ENCODE results near the gene CACNA1C.

Gene CACNA1C

GRCh38 chr12:2520722-2521246, 468.0 kb downstream of the CACNA1C start:
- DNase-seq (ENCODE audit: low spot score), result no peak

DNA sequence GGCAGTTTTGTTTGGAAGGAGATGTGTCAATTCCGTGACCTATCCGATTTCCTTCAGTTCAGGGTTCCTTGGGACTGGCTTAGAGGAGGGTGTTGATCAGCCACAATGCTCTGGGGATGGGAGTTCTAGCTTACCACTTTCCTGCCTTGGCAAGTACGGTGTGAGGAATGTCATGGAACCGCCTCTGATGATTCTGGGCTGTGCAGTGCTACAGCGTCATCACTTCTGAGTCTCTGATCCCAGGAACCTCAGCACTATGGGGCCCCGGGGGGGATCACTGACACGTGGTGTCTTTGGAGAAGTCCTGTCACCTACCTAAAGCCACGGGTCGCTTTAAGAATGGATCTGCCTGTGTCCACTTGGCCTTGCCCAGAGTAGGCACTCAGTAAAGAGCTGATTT, 470.5 kb downstream of the CACNA1C start:
- DNase-seq (ENCODE audit: low spot score), result no peak

GRCh38 chr12:2523844-2524243, 471.1 kb downstream of the CACNA1C start:
- no peak for DNase-seq (ENCODE audit: low spot score)

DNA sequence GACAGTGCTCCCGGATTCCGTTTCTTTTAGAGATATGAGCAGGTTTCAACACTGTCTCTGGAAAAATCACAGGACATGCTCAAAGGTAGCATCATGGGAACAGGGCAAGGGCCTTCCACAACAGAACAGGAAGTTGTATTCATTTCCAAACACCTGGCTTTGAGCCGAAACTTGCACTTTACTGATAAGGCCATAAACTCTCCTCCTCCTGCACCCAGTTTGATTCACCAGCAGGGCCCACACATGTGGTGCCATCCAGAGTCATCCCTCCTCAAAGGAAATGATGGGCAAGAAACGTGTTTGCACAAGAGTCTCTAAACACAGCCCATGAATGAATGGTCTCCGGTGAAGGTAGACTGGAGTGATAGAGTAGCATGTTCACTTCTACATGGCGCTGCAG, 473.6 kb downstream of the CACNA1C start:
- no peak for DNase-seq (ENCODE audit: low spot score)

- DNase-seq (ENCODE audit: low spot score), result no peak
These were observed 475.2 kb downstream of the CACNA1C start for GRCh38 chr12:2528001-2528400.

DNA sequence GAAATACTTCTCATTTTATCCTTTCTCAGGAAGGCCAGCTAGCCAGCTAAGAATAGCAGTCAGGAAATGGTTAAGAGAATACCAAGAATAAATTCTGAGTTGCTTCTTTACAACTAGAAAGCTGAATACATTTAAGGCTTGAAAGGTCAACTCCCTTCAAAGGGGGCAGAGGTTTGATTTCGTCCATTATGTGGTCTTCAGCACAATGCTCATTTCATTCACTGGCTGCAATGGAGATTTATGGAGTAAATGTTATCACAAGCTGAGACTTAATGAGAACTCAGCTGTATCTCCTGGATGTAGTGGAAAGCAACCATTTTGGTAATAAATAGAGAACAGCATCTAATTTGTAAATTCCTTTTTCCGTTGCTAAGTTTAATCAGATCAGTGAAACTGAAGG, 477.0 kb downstream of the CACNA1C start:
- DNase-seq (ENCODE audit: low spot score), result no peak

DNA sequence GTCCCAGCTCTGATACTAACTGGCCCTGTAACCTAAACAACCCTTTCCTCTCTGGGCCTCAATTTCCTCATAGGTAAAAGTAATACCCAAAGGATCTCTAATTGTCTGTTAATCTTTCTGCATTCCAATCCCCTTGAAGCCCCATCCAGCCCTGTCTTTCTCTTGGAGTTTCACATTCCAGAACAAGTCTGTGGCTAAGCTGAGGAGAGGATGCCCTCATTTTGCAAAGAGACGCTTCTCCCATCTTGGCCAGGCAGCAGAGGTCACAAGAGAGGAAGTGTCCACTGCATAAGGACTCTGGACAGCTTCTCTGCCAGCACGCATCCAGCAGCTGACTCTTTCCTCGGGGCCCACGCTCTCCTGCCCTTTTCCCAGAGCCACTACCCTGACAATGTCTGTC, 478.6 kb downstream of the CACNA1C start:
- no peak for DNase-seq (ENCODE audit: low spot score)

DNA sequence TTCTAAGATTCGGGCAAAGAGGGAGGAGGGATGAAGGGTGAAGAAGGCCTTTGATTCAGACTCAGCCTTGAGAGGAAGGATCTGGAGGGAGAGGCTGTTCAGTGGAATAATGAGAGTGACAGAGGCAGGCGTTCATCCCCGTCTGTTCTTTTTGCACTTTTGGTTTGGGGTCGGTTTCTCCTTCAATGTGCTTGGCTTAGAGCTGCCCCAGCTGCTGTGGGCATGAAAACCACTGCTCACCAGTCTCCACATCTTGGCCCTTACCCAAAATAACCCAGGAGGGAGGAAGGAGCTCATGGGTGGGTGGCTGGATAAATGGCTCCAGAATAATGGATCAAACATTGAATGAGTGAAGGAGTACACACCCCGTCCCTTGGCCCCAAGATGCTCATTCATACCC, 480.2 kb downstream of the CACNA1C start:
- no peak for DNase-seq (ENCODE audit: low spot score)

GRCh38 chr12:2535583-2536204, 482.9 kb downstream of the CACNA1C start:
- no peak for DNase-seq (ENCODE audit: low spot score)

DNA sequence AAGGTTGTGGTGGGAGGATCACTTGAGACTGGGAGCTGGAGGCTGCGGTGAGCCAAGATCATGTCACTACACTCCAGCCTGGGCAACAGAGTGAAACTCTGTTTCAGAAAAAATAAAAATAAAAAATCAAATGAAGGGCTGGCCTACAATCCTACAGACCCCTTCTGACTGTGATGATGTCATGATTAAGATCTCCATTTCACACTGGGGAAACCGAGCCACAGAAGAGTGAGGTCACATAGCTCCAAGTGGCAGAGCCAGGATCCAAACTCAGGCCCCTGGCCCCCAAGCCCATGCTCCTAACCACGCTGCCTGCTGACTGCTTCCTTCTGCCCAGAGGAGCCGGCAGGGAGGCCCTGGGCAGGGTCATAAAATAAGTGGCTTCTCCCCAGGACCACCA, 483.9 kb downstream of the CACNA1C start:
- no peak for DNase-seq (ENCODE audit: low spot score)

GRCh38 chr12:2537868-2538541, 485.2 kb downstream of the CACNA1C start:
- DNase-seq (ENCODE audit: low spot score), result no peak

- DNase-seq (ENCODE audit: low spot score), result no peak
These were observed 487.2 kb downstream of the CACNA1C start for GRCh38 chr12:2539938-2540337.

DNA sequence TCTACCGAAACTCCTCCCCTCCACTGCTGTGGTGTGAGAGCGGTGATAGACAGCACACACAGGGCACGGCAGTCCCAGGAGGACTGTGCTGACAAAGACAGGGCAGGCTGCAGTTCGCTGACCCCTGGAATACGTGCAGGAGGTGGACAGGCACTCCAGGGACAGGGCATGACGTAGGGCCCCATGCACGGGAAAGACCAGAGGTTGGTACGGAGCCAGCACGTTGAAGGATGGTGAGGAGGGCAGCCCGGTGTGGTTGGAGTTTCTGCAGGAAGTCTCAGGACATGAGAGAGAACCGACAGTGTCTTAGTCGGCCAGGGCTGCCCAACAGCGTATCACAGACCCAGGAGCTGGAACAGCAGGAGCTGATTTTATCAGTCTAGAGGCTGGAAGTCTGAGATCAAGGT, 487.8 kb downstream of the CACNA1C start:
- no peak for DNase-seq (ENCODE audit: low spot score)

GRCh38 chr12:2541631-2542204, 488.9 kb downstream of the CACNA1C start:
- DNase-seq (ENCODE audit: low spot score), result no peak

DNA sequence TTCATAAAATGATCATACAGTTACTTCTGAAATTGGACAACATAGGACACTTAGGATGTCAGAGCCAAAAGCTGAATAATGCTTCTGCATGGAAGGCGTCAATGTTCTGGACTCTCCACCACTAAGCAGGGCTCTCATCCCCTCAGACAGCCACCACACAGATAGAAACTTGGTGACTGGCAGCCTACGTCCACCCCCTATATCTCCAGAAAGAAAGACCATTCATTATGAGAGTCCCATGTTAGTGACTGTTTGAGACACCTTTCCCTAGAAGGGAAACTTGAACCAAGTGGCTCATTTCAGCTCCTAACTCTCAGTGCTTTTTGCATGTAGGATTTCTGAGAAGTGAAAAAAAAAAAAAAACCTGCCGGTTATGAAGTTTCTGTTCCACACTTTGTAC, 491.0 kb downstream of the CACNA1C start:
- no peak for DNase-seq (ENCODE audit: low spot score)

DNA sequence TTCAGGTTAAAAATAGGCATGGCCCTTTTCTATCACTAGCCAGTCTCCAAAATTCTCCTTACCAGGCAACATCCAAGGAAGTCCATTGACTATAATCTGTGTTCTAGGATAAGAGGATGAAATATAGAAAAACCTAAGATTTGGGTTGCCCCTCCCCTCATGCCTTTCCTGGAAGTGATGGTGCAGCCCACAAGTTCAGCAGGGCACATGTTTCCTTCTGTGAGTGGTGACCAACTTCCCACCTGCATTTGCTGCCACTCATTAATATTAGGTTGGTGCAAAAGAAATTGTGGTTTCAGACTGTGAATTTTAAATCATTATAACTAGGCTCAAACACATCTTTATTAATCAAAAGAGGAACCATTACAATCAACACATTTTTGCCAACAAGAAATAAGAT, 491.4 kb downstream of the CACNA1C start:
- no peak for DNase-seq (ENCODE audit: low spot score)

- no peak for DNase-seq (ENCODE audit: low spot score)
These were observed 494.7 kb downstream of the CACNA1C start for GRCh38 chr12:2547273-2548044.

GRCh38 chr12:2548081-2548480, 495.3 kb downstream of the CACNA1C start:
- no peak for DNase-seq (ENCODE audit: low spot score)

- no peak for DNase-seq (ENCODE audit: low spot score)
These were observed 498.0 kb downstream of the CACNA1C start for GRCh38 chr12:2550561-2551411.

- DNase-seq (ENCODE audit: low spot score), result no peak
These were observed 498.7 kb downstream of the CACNA1C start for GRCh38 chr12:2551412-2551900.

- no peak for DNase-seq (ENCODE audit: low spot score)
These were observed 499.4 kb downstream of the CACNA1C start for GRCh38 chr12:2552000-2552756.

Data from ecto neural progenitor cell (in vitro differentiated cells).